GM12872 (cell line): ENCODE results near the gene INO80B.

Source experiments
- CTCF ChIP-seq: IDR thresholded peaks from 3 replicates; pipeline ENCODE4 v1.5.1; 2011; ENCODE audit warnings: low read depth, mild to moderate bottlenecking, low read length, moderate library complexity; ENCODE audit not compliant: insufficient read depth

The INO80B gene

GRCh38 chr2:74461187-74462053, 6.5 kb downstream of the INO80B start:
- peak; percentile 43 for TF ChIP-seq CTCF

- TF ChIP-seq CTCF: no peak
Measured at GRCh38 chr2:74462054-74462785, 7.3 kb downstream of the INO80B start.

- TF ChIP-seq CTCF: no peak
Measured at GRCh38 chr2:74462786-74463105, 7.9 kb downstream of the INO80B start.

- no peak for TF ChIP-seq CTCF
Measured at GRCh38 chr2:74464406-74464805, 9.5 kb downstream of the INO80B start.

GRCh38 chr2:74471332-74472065, 16.6 kb downstream of the INO80B start:
- TF ChIP-seq CTCF: no peak

GRCh38 chr2:74472086-74472944, 17.4 kb downstream of the INO80B start, which contains the start of gene MRPL53:
TSS of gene MRPL53 (minus strand) at chr2:74472680. CDS start at chr2:74472660, 20 bp downstream.
- no peak for TF ChIP-seq CTCF

- no peak for TF ChIP-seq CTCF
Measured at GRCh38 chr2:74472945-74473258, 18.0 kb downstream of the INO80B start.
